ENCODE data around the gene CHAD. TPM values are rescaled to one million over a fixed set of nuclear protein-coding genes. Genes with fewer than 3 reads are reported as not detected.

The CHAD gene
- total and polyA plus RNA-seq, 2 of the 13 experiments (the other 11 are each of a cell fraction or from before 2014, with no cell fraction given), result 1.4 TPM; not detected in 1

DNA sequence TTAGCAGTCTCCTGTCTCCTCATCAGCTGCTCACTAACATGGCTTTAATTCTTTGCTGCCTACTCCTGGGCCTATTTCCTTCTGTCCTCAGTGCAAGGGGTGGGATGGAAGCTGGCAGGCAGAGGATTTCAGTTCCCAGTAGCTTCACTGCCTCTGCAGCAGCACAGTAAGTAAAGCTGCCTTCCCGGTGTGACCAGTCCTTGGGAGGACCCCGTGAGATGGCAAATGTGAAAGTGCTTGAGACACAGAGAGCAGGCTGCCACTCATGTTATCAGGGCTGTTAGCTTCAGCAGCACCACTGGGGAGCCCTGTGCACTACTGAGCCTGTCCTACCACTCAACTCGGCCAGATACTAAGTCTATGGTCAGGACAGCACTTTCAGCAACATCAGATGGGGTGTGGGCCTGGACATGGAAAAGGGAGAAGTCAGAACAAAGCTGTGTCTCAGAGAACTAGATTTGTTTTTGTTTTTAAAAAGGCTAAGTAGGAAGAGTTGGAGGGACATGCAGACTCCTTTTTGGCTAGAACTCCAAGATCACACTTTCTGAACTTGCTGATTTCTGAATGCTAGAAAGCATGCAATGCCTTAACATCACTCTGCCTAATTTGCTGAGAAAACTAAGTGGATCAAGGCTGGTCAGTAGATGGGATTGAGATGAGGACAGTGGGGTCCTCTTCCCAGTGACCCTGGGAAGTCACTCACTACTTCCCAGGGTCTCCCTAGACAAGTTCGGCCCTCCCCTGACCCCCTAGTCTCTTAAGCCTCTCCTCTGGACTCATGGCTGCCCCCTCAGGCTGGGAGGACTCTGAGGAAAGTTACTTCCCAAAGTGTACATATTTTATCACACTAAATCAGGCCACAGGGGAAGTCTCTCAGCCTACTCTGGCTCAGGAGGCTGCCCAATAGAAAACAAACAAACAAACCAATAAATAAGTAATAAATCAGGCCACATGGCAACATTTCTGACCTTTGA is 41.6 kb downstream of the CHAD start (continued):
- TF ChIP-seq, protein P1, sequence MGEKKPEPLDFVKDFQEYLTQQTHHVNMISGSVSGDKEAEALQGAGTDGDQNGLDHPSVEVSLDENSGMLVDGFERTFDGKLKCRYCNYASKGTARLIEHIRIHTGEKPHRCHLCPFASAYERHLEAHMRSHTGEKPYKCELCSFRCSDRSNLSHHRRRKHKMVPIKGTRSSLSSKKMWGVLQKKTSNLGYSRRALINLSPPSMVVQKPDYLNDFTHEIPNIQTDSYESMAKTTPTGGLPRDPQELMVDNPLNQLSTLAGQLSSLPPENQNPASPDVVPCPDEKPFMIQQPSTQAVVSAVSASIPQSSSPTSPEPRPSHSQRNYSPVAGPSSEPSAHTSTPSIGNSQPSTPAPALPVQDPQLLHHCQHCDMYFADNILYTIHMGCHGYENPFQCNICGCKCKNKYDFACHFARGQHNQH (CRISPR knock-in tag; IDR thresholded peaks at IDR 0.05), result peak; percentile 39; the same call in 1 of the 2 replicates
- TF ChIP-seq SIN3B (IDR thresholded peaks at IDR 0.05; ENCODE audit: low read length) (no peak), RBAK (CRISPR knock-in tag; IDR thresholded peaks at IDR 0.05) (no peak; the same call in 1 of the 2 replicates), ZNF704 (CRISPR knock-in tag; IDR thresholded peaks at IDR 0.05; ENCODE audit: borderline replicate concordance) (no peak), ZNF768 (CRISPR knock-in tag; IDR thresholded peaks at IDR 0.05) (no peak), TBP (CRISPR knock-in tag; IDR thresholded peaks at IDR 0.05) (no peak), ZNF646 (CRISPR knock-in tag; IDR thresholded peaks at IDR 0.05) (no peak), ASH2L (IDR thresholded peaks at IDR 0.05; ENCODE audit: insufficient read length, low read depth, low read length) (peak; percentile 60), RAD51 (IDR thresholded peaks at IDR 0.05; ENCODE audit: borderline replicate concordance) (no peak), CENPX (CRISPR knock-in tag; IDR thresholded peaks at IDR 0.05) (no peak), MATR3 (CRISPR knock-in tag; IDR thresholded peaks at IDR 0.05) (no peak)
- TF ChIP-seq, protein P2, sequence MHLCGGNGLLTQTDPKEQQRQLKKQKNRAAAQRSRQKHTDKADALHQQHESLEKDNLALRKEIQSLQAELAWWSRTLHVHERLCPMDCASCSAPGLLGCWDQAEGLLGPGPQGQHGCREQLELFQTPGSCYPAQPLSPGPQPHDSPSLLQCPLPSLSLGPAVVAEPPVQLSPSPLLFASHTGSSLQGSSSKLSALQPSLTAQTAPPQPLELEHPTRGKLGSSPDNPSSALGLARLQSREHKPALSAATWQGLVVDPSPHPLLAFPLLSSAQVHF (CRISPR knock-in tag; IDR thresholded peaks at IDR 0.05), result no peak
- TF ChIP-seq, protein P3, sequence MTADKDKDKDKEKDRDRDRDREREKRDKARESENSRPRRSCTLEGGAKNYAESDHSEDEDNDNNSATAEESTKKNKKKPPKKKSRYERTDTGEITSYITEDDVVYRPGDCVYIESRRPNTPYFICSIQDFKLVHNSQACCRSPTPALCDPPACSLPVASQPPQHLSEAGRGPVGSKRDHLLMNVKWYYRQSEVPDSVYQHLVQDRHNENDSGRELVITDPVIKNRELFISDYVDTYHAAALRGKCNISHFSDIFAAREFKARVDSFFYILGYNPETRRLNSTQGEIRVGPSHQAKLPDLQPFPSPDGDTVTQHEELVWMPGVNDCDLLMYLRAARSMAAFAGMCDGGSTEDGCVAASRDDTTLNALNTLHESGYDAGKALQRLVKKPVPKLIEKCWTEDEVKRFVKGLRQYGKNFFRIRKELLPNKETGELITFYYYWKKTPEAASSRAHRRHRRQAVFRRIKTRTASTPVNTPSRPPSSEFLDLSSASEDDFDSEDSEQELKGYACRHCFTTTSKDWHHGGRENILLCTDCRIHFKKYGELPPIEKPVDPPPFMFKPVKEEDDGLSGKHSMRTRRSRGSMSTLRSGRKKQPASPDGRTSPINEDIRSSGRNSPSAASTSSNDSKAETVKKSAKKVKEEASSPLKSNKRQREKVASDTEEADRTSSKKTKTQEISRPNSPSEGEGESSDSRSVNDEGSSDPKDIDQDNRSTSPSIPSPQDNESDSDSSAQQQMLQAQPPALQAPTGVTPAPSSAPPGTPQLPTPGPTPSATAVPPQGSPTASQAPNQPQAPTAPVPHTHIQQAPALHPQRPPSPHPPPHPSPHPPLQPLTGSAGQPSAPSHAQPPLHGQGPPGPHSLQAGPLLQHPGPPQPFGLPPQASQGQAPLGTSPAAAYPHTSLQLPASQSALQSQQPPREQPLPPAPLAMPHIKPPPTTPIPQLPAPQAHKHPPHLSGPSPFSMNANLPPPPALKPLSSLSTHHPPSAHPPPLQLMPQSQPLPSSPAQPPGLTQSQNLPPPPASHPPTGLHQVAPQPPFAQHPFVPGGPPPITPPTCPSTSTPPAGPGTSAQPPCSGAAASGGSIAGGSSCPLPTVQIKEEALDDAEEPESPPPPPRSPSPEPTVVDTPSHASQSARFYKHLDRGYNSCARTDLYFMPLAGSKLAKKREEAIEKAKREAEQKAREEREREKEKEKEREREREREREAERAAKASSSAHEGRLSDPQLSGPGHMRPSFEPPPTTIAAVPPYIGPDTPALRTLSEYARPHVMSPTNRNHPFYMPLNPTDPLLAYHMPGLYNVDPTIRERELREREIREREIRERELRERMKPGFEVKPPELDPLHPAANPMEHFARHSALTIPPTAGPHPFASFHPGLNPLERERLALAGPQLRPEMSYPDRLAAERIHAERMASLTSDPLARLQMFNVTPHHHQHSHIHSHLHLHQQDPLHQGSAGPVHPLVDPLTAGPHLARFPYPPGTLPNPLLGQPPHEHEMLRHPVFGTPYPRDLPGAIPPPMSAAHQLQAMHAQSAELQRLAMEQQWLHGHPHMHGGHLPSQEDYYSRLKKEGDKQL (CRISPR knock-in tag; IDR thresholded peaks at IDR 0.05; ENCODE audit: low read depth), result no peak
